CD1c-positive myeloid dendritic cell (primary cell): ENCODE data around the gene HBD.

Source experiments
- DNase-seq: peaks from one replicate; pipeline ENCODE4 v3.0.0-alpha.2; 2016; ENCODE audit errors: extremely low spot score

HBD gene

DNA sequence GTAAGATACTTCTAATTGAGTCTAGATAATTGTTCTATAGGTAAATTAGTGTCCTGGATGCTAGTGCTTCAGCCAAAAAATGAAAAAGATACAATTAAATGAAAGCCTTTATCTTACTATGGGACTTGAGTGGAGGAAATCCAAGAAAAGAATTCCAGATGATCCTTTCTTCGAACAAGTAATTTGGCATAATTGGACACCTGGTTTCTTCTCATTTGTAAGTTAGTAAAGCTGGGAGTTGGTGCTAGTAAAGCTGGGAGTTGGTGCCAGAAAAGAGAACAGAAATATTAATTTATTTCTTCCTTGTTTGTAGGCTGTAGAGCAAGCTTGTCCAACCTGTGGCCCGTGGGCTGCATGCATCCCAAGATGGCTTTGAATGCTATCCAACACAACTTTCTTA lies 46.1 kb downstream of the HBD start:
- no peak for DNase-seq
